Ureter (tissue), 1 donor: ENCODE measurements around the gene FTCD. TPM values are rescaled to one million over a fixed set of nuclear protein-coding genes. Genes with fewer than 3 reads are reported as not detected.
A peak's percentile ranks its signal among the peaks of the same experiment; 100 is the strongest.
"Not testable (repeated sequence)": the region's sequence is repeated elsewhere in the genome, so short reads cannot be mapped to it uniquely, and the experiment has no call there.

Experiments
- DNase-seq: peaks from one replicate; pipeline ENCODE4 v3.0.0-alpha.2; 2020; ENCODE audit warnings: low spot score
- total RNA-seq: library from RNA; stranded (reverse); gene quantifications from one replicate; pipeline ENCODE4 v1.2.4, GENCODE V29; 2023
- donor health status: DM: yes; HTN: yes; CAD: no.

FTCD gene
- total RNA-seq, 1 donor from 2014 or later: 0.91 TPM

- DNase-seq: no peak
Measured at GRCh38 chr21:46188226-46189212, 33.1 kb upstream of the FTCD start.

- no peak for DNase-seq
Measured at GRCh38 chr21:46187814-46188213, 32.4 kb upstream of the FTCD start.

- DNase-seq: no peak
Measured at GRCh38 chr21:46187261-46187660, 31.9 kb upstream of the FTCD start.

- no peak for DNase-seq
Measured at GRCh38 chr21:46185716-46186115, 30.3 kb upstream of the FTCD start.

GRCh38 chr21:46184625-46185555 lies 29.5 kb upstream of the FTCD start:
- DNase-seq: peak; percentile 88

- peak; percentile 82 for DNase-seq
Measured at GRCh38 chr21:46183910-46184624, 28.7 kb upstream of the FTCD start, which contains the start of gene SPATC1L. Gene SPATC1L, minus strand, starts transcription at chr21:46184459. Its CDS starts 1,643 bp downstream, at chr21:46182816.

- DNase-seq: not testable (repeated sequence)
Measured at GRCh38 chr21:46183337-46183909, 28.0 kb upstream of the FTCD start.

GRCh38 chr21:46182548-46183336 lies 27.4 kb upstream of the FTCD start:
- DNase-seq: no peak

- no peak for DNase-seq
Measured at GRCh38 chr21:46181953-46182547, 26.7 kb upstream of the FTCD start.

GRCh38 chr21:46181436-46181835 lies 26.1 kb upstream of the FTCD start:
- DNase-seq: no peak

GRCh38 chr21:46180778-46181391 lies 25.5 kb upstream of the FTCD start:
- DNase-seq: no peak

GRCh38 chr21:46180079-46180722 lies 24.8 kb upstream of the FTCD start:
- no peak for DNase-seq

- no peak for DNase-seq
Measured at GRCh38 chr21:46179708-46180078, 24.3 kb upstream of the FTCD start.

- no peak for DNase-seq
Measured at GRCh38 chr21:46178961-46179360, 23.6 kb upstream of the FTCD start.

GRCh38 chr21:46176443-46177129 lies 21.2 kb upstream of the FTCD start:
- DNase-seq: not testable (repeated sequence)

- no peak for DNase-seq
Measured at GRCh38 chr21:46173573-46173972, 18.2 kb upstream of the FTCD start.

- no peak for DNase-seq
Measured at GRCh38 chr21:46172863-46173528, 17.6 kb upstream of the FTCD start.
